Suprapubic skin (tissue), 3 donors: ENCODE measurements around the gene SLC35A5.

ENCODE experiments used
- POLR2A ChIP-seq, 2 donors: fragments of 450-650 bp; IDR thresholded peaks; one replicate each; pipeline ENCODE4 v1.6.1; 2017; ENCODE audit warnings: antibody characterized with exemption in 2 of 2, mild to moderate bottlenecking in 2 of 2, moderate library complexity in 2 of 2
- TF ChIP-seq, protein P1 (sequence below), 2 donors: fragments of 200-600 bp in 1 of 2; fragments of 450-650 bp in 1 of 2; sonication (generic) in 1 of 2; IDR thresholded peaks; one replicate each; pipeline ENCODE4 v1.5.1; 2016 to 2019; ENCODE audit warnings: antibody characterized with exemption in 2 of 2, mild to moderate bottlenecking in 1 of 2, moderate library complexity in 1 of 2

DNA sequence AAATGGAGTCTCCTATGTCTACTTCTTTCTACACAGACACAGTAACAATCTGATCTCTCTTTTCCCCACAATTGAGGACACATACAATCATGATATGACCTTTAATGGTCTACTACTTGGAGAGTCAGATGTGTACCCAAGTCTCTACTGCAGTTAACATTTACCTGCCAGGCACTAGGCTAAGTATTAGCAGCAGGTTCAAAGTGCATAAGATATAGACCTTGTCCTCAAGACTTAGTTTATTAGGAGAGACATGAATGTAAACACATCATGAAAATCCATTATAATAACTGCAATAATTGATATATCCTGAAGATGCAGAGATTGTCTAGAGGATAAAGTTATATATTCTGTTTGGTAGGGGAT, 3.1 kb downstream of the SLC35A5 start:
- TF ChIP-seq, protein P1, sequence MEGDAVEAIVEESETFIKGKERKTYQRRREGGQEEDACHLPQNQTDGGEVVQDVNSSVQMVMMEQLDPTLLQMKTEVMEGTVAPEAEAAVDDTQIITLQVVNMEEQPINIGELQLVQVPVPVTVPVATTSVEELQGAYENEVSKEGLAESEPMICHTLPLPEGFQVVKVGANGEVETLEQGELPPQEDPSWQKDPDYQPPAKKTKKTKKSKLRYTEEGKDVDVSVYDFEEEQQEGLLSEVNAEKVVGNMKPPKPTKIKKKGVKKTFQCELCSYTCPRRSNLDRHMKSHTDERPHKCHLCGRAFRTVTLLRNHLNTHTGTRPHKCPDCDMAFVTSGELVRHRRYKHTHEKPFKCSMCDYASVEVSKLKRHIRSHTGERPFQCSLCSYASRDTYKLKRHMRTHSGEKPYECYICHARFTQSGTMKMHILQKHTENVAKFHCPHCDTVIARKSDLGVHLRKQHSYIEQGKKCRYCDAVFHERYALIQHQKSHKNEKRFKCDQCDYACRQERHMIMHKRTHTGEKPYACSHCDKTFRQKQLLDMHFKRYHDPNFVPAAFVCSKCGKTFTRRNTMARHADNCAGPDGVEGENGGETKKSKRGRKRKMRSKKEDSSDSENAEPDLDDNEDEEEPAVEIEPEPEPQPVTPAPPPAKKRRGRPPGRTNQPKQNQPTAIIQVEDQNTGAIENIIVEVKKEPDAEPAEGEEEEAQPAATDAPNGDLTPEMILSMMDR (IDR thresholded peaks at IDR 0.05), result no peak
- TF ChIP-seq POLR2A (IDR thresholded peaks at IDR 0.05), result no peak
